GM18907 (cell line): ENCODE measurements around the gene TERB1.

ENCODE experiments used
- ATAC-seq: cut with Tn5 transposase; IDR thresholded peaks from one replicate; pipeline ENCODE4 v1.9.1; 2021; ENCODE audit warnings: mild to moderate bottlenecking, moderate library complexity; ENCODE audit not compliant: unreplicated experiment

TERB1 gene

GRCh38 chr16:66705790-66706505 is 95.4 kb downstream of the TERB1 start:
- ATAC-seq: no peak
